ENCODE results near the gene B4GALT4.
"Not testable (repeated sequence)": the region's sequence is repeated elsewhere in the genome, so short reads cannot be mapped to it uniquely, and the experiment has no call there.

B4GALT4 gene

DNA sequence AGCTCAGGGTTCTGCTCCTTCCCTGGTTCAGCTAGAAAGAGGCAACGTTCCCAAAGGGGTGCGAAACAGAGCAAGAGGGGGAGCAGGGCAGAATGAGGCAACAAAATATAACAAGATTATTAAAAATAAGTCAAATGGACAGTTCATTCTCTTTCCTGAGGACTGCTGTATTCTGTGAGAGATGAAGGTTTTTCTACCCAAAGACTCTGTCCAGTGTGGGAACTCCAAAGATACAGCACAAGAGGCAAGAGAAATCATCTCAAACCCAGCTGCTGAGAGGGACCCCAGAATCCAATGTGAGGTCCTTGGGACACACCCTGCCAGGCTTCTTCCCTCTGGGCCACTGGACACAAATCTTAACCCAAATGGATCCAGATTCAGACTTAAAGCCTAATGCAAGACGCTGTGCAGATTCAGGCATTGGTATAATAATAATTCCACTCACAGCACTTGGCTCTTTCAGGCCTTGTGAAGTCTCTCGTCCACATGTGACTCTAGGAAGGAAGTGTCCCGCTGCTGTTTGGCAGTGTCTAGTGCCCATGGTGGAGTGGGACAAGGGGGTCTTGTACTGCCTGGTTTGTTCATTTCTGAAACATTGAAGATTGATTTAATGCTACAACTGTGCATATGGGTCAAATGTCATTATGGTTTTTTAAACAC is 39.0 kb upstream of the B4GALT4 start:
- Histone ChIP-seq H3K27me3 (ENCODE audit: insufficient read depth, poor library complexity, severe bottlenecking) (no peaks in the 10 kb centered on the region), H3K27ac (replicated peaks) (no peak overlapping the region), H3K4me3 (replicated peaks; ENCODE audit: insufficient read depth, low read length) (no peak overlapping the region)
- DNase-seq (ENCODE audit: low read depth in 1 of 2, low spot score in 1 of 2): no peak
- TF ChIP-seq SPI1 (IDR thresholded peaks at IDR 0.05; ENCODE audit: borderline replicate concordance, low read depth): no peak
- TF ChIP-seq, protein P1, sequence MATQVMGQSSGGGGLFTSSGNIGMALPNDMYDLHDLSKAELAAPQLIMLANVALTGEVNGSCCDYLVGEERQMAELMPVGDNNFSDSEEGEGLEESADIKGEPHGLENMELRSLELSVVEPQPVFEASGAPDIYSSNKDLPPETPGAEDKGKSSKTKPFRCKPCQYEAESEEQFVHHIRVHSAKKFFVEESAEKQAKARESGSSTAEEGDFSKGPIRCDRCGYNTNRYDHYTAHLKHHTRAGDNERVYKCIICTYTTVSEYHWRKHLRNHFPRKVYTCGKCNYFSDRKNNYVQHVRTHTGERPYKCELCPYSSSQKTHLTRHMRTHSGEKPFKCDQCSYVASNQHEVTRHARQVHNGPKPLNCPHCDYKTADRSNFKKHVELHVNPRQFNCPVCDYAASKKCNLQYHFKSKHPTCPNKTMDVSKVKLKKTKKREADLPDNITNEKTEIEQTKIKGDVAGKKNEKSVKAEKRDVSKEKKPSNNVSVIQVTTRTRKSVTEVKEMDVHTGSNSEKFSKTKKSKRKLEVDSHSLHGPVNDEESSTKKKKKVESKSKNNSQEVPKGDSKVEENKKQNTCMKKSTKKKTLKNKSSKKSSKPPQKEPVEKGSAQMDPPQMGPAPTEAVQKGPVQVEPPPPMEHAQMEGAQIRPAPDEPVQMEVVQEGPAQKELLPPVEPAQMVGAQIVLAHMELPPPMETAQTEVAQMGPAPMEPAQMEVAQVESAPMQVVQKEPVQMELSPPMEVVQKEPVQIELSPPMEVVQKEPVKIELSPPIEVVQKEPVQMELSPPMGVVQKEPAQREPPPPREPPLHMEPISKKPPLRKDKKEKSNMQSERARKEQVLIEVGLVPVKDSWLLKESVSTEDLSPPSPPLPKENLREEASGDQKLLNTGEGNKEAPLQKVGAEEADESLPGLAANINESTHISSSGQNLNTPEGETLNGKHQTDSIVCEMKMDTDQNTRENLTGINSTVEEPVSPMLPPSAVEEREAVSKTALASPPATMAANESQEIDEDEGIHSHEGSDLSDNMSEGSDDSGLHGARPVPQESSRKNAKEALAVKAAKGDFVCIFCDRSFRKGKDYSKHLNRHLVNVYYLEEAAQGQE (IDR thresholded peaks at IDR 0.05; ENCODE audit: insufficient replicate concordance, low read depth): no peak
- no peak for TF ChIP-seq CTCF (IDR thresholded peaks at IDR 0.05; ENCODE audit: insufficient read depth, low read length)

GRCh38 chr3:119279101-119279554 is 38.5 kb upstream of the B4GALT4 start:
- no peak for TF ChIP-seq POLR2AphosphoS5 (IDR thresholded peaks at IDR 0.05; ENCODE audit: low read depth)
- no peak for TF ChIP-seq CTCF (IDR thresholded peaks at IDR 0.05; ENCODE audit: insufficient read depth, low read length)
- no peak for TF ChIP-seq GABPA (IDR thresholded peaks at IDR 0.05; ENCODE audit: low read depth)
- TF ChIP-seq, protein P1 (IDR thresholded peaks at IDR 0.05; ENCODE audit: insufficient replicate concordance, low read depth): no peak
- no peak for TF ChIP-seq SPI1 (IDR thresholded peaks at IDR 0.05; ENCODE audit: borderline replicate concordance, low read depth)
- H3K4me3 ChIP-seq (replicated peaks; ENCODE audit: insufficient read depth, low read length): no peak overlapping the region
- no peak overlapping the region for H3K27ac ChIP-seq (replicated peaks)
- no peak for DNase-seq (ENCODE audit: low read depth in 1 of 2, low spot score in 1 of 2)
- no peaks in the 10 kb centered on the region for H3K27me3 ChIP-seq (ENCODE audit: insufficient read depth, poor library complexity, severe bottlenecking)

DNA sequence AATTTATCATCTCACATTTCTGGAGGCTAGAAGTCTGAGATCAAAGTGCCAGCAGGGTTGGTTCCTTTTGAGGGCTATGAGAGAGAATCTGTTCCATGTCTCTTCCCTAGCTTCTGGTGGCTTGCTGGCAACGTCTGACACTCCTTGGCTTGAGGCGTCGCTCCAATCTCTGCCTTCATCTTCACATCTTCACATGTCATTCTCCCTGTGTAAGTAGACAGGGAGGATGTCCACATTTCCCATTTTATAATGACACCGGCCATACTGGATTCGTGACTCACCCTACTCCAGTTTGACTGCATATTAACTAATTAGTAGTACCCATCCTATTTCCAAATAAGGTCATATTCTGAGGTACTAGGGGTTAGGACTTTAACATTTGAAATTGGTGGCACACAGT is 36.0 kb upstream of the B4GALT4 start:
- no peak for DNase-seq (ENCODE audit: low read depth in 1 of 2, low spot score in 1 of 2)
- Histone ChIP-seq H3K4me3 (replicated peaks; ENCODE audit: insufficient read depth, low read length) (no peak overlapping the region), H3K27me3 (ENCODE audit: insufficient read depth, poor library complexity, severe bottlenecking) (no peaks in the 10 kb centered on the region), H3K27ac (replicated peaks) (no peak overlapping the region)
- TF ChIP-seq POLR2AphosphoS5 (IDR thresholded peaks at IDR 0.05; ENCODE audit: low read depth) (no peak), SPI1 (IDR thresholded peaks at IDR 0.05; ENCODE audit: borderline replicate concordance, low read depth) (no peak), GABPA (IDR thresholded peaks at IDR 0.05; ENCODE audit: low read depth) (no peak), CTCF (IDR thresholded peaks at IDR 0.05; ENCODE audit: insufficient read depth, low read length) (no peak)
- TF ChIP-seq, protein P1 (IDR thresholded peaks at IDR 0.05; ENCODE audit: insufficient replicate concordance, low read depth): no peak

- DNase-seq (ENCODE audit: low read depth in 1 of 2, low spot score in 1 of 2); H3K27me3 ChIP-seq (ENCODE audit: insufficient read depth, poor library complexity, severe bottlenecking); H3K4me3 ChIP-seq (replicated peaks; ENCODE audit: insufficient read depth, low read length); H3K27ac ChIP-seq (replicated peaks): not testable (repeated sequence)
Observed at GRCh38 chr3:119270212-119270611, 29.5 kb upstream of the B4GALT4 start.
